VCaP (cell line): ENCODE measurements around the gene STN1.

Source experiments
- H3K27ac ChIP-seq: fragments of 450-650 bp; 2 replicates; pipeline ENCODE4 v1.5.1; 2017
- TF ChIP-seq, protein P1 (sequence below): fragments of 450-650 bp; conservative IDR thresholded peaks from 2 replicates; pipeline ENCODE4 v1.5.1; 2017; ENCODE audit warnings: mild to moderate bottlenecking, moderate library complexity

Gene STN1

DNA sequence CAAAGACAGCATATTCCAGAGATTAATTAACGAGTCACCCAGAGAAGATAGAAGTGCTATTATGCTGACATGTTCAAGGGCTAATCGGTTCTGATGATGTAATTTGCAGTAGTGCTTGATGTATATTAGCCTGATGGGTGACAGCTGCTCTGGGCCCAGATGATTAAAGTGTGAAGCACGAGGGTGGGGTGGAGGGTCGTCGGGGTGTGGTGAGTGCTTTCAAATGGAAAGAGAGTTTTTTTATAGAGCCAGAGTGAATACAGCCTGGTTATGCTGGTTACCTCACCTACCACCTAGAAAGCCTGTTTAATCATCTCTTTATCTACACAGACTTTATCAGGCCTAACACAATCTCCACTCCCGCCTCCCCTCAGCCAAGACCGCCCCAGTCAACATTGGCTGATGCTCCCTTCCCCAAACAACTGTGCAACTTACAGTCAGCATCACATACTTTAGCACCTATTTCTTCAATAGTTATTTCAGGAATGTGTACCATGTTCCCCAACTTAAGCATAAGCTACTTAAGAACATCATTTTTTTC is 11.5 kb upstream of the STN1 start:
- no peak overlapping the region for H3K27ac ChIP-seq
- TF ChIP-seq, protein P1, sequence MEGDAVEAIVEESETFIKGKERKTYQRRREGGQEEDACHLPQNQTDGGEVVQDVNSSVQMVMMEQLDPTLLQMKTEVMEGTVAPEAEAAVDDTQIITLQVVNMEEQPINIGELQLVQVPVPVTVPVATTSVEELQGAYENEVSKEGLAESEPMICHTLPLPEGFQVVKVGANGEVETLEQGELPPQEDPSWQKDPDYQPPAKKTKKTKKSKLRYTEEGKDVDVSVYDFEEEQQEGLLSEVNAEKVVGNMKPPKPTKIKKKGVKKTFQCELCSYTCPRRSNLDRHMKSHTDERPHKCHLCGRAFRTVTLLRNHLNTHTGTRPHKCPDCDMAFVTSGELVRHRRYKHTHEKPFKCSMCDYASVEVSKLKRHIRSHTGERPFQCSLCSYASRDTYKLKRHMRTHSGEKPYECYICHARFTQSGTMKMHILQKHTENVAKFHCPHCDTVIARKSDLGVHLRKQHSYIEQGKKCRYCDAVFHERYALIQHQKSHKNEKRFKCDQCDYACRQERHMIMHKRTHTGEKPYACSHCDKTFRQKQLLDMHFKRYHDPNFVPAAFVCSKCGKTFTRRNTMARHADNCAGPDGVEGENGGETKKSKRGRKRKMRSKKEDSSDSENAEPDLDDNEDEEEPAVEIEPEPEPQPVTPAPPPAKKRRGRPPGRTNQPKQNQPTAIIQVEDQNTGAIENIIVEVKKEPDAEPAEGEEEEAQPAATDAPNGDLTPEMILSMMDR, result no peak

DNA sequence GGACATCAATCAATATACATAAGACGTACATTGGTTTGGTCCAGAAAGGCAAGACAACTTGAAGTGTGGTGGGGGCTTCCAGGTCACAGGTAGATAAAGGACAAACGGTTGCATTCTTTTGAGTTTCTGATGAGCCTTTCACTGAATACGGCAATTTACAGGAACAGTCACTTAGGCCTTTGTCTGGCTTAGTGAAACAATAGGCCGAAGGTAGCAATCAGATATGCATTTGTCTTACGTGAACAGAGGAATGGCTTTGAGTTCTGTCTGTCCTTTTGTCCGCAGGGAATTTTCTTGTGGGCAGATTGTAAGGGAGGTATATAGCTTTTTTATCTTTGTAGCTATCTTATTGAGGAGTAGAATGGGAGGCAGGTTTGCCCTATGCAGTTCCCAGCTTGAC is 10.8 kb upstream of the STN1 start:
- TF ChIP-seq, protein P1, result no peak
- H3K27ac ChIP-seq, result no peak overlapping the region

DNA sequence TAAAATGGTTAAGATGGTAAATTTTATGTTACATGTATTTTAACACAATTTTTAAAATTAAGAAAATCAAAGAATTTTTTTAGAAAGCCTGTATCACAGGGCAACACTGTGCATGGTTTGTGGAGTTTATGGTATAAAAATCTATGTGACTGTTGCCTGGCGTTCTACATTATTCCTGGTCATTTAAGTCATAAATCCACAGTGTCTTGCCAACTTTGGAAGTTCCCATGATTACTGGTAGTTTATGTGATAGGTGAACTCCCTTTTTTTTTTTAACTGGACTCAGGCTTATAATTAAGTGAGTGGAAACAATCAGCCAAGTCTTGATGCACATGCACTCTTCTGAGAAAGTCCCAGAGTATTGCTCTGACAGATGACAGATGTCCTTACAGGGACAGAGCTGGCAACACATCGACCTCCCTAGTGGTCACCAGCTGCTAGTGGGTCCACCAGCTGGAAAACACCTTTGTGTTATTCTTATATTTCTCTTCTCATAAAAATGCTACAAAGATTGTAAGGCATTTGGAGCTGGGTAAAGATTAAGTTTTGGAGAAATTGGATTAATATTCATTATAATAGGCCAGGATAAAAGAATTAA is 8.8 kb upstream of the STN1 start:
- no peak overlapping the region for H3K27ac ChIP-seq
- TF ChIP-seq, protein P1, result no peak

DNA sequence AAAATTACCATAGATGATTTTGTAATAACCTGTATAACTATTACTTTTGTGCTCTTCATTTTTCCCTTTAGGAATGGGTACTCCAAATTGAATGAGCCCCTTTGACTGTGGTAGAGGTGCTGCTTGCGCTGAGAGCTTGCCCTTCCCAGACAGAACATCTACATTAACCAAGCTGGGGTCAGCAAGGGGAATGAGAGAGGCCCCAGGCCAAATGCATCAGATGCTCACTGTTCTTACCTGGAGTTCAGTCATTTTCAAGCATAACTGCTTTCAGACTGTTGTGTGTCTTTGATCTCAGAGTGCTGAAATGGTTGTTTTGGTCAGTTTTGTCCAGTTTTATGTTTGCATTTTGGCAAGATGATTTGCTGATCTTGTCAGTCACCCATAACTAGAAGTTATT is 7.6 kb upstream of the STN1 start:
- no peak overlapping the region for H3K27ac ChIP-seq
- TF ChIP-seq, protein P1, result no peak

DNA sequence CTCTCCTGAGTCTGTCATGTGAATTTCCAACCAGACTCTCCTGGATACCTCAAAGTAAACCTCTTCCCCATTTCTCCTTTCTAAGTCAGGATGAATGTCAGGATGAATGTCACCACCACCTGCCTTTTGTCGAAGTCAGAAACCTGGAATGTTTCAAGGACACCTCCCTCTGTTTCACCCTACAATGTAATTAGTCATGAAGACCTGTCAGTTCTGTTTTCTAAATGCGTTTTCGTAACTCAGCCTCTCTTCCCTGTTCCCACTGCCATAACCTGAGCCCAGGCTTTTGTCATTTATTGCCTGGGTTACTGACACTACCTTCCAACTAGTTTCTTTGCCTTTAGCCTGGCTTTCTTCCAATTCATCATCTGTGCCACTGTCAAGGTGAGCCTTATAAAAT is 5.5 kb upstream of the STN1 start:
- TF ChIP-seq, protein P1, result no peak
- peak overlapping the region; percentile 3; the same call in 1 of the 2 replicates for H3K27ac ChIP-seq

DNA sequence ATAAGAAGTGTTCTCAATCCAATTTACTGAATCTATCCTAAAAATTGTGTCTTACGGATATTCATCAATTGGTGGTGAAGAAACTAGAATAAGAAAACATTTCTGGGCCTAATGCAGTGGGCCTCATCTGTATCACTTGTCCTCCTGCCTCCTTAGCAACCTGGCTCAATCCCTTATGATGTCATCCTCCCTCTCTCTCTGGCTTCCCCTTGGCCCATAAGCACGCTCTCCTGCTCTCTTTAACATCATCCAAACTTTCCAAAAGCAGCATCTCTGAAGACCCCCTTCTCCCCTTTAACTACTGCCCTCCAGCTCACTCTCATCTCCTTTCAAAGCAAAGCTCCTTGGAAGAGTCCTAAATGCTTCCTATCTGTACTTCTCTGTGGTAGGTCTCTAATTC is 4.7 kb upstream of the STN1 start:
- TF ChIP-seq, protein P1, result no peak

DNA sequence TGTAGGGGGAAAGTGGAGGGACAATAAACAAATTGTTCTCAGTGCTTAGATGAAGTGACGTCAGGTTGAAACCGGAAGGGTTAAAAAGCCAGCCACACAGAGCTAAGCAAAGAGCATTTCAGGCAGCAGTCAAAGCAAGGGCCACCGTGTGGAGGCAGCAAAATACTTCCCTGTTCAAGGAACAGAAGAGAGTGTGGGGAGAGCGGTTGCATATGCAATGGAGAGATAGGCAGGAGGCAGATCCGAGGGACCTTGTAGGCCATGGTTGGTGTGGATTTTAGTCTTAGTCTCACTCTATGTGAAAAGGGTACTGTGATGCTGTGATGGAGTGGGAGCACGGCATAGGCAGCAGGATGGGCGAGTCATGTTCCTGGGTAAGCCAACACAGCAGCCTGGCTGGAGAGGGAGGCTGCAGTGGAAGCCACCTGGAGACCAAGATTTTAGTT is 3.8 kb upstream of the STN1 start:
- TF ChIP-seq, protein P1, result no peak
- H3K27ac ChIP-seq, result no peak overlapping the region

More for the DNA sequence above, 4.7 kb upstream of the STN1 start:
- no peak overlapping the region for H3K27ac ChIP-seq
